A172 (cell line): ENCODE data around the gene RNF44. TPM values are rescaled to one million over a fixed set of nuclear protein-coding genes. Genes with fewer than 3 reads are reported as not detected.

Experiments
- total RNA-seq: library from RNA; depleted of rRNA; stranded (reverse); fragments of >200 nt; shearing (Covaris generic); gene quantifications from 2 replicates; pipeline ENCODE4 v1.2.3, GENCODE V29; 2014; rRNA removed

Gene RNF44
- total RNA-seq, 1 experiment from 2014 or later = 9.2 TPM

Other genes with a start within 250 kb of the RNF44 start
- gene KIAA1191, start 175.6 kb downstream of the RNF44 start, total RNA-seq = 92.3 and 94.4 TPM in 2 replicates
- not detected in 2 replicates for gene ARL10, start 171.9 kb downstream of the RNF44 start, total RNA-seq
- gene NOP16, start 148.8 kb downstream of the RNF44 start, total RNA-seq = 37.9 and 41.4 TPM in 2 replicates
- gene HIGD2A, start 148.7 kb downstream of the RNF44 start, total RNA-seq = 186 and 199 TPM in 2 replicates
- 193 and 203 TPM in 2 replicates for gene CLTB, start 120.9 kb downstream of the RNF44 start, total RNA-seq
- gene FAF2, start 89.0 kb downstream of the RNF44 start, total RNA-seq = 57.3 and 59.7 TPM in 2 replicates
- gene CDHR2, start 11.9 kb upstream of the RNF44 start, total RNA-seq = 0.12 TPM in 1 of 2 replicates, not detected in the other
- 20.3 and 24.6 TPM in 2 replicates for gene GPRIN1, start 72.8 kb upstream of the RNF44 start, total RNA-seq
- gene SNCB, start 93.1 kb upstream of the RNF44 start, total RNA-seq = 0.10 TPM in 1 of 2 replicates, not detected in the other
- not detected in 2 replicates for gene EIF4E1B, start 93.3 kb upstream of the RNF44 start, total RNA-seq
- 54.9 and 67.7 TPM in 2 replicates for gene TSPAN17, start 110.1 kb upstream of the RNF44 start, total RNA-seq